COR-L47 (cell line): Measurements from ENCODE around the gene PLA2G4F.
"Not testable (repeated sequence)": the region's sequence is repeated elsewhere in the genome, so short reads cannot be mapped to it uniquely, and the experiment has no call there.

Experiments used
- DNase-seq: peaks from one replicate; lab custom pipeline; 2025; lab: John Stamatoyannopoulos, UW

PLA2G4F gene

GRCh38 chr15:42100021-42100800 lies 56.2 kb downstream of the PLA2G4F start:
- DNase-seq = no peak

- no peak for DNase-seq
These were observed 59.4 kb downstream of the PLA2G4F start for GRCh38 chr15:42097018-42097417.

GRCh38 chr15:42094512-42094963 lies 61.9 kb downstream of the PLA2G4F start, which contains the start of gene PLA2G4D:
TSS of gene PLA2G4D (minus strand) at chr15:42094562. CDS start at chr15:42094459, 103 bp downstream.
- DNase-seq = peak; percentile 94

- DNase-seq = no peak
These were observed 62.5 kb downstream of the PLA2G4F start for GRCh38 chr15:42093966-42094365.

- DNase-seq = no peak
These were observed 63.8 kb downstream of the PLA2G4F start for GRCh38 chr15:42092398-42093318.

- not testable (repeated sequence) for DNase-seq
These were observed 64.6 kb downstream of the PLA2G4F start for GRCh38 chr15:42091753-42092397.

GRCh38 chr15:42090781-42091180 lies 65.7 kb downstream of the PLA2G4F start:
- DNase-seq = no peak

- DNase-seq = peak; percentile 3
These were observed 66.1 kb downstream of the PLA2G4F start for GRCh38 chr15:42090370-42090769.

- DNase-seq = no peak
These were observed 66.5 kb downstream of the PLA2G4F start for GRCh38 chr15:42089942-42090341.
